ENCODE measurements around the gene ADCY2. TPM values are rescaled to one million over a fixed set of nuclear protein-coding genes. Genes with fewer than 3 reads are reported as not detected.

The ADCY2 gene
- total and polyA plus RNA-seq, 2 of the 13 experiments (the other 11 are each of a cell fraction or from before 2014, with no cell fraction given): not detected

DNA sequence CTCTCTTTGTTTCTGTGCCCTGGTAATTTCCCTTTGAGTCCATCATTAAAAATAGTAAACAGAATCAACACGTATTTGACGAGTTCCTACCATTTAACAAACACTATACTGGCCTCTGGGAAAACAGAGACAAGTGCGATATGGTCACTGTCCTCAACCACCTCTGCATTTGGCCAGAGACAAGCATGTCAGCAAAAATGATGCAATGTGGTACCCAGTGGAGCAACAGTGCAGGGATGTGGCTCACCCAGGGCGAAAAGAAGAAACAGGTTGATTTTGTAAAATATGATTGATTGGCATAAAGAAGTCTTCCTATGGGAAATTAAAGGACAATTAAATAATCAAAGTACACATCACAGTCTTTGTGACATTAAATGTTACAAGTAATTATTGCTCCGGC, 355.9 kb downstream of the ADCY2 start:
- CTCF ChIA-PET (ENCODE audit: low intra/inter-chr PET ratio, low total read pairs): no interaction called here
- TF ChIP-seq, protein P1, sequence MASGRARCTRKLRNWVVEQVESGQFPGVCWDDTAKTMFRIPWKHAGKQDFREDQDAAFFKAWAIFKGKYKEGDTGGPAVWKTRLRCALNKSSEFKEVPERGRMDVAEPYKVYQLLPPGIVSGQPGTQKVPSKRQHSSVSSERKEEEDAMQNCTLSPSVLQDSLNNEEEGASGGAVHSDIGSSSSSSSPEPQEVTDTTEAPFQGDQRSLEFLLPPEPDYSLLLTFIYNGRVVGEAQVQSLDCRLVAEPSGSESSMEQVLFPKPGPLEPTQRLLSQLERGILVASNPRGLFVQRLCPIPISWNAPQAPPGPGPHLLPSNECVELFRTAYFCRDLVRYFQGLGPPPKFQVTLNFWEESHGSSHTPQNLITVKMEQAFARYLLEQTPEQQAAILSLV (CRISPR knock-in tag; IDR thresholded peaks at IDR 0.05; ENCODE audit: borderline replicate concordance): no peak
- TF ChIP-seq FOXK1 (CRISPR knock-in tag; IDR thresholded peaks at IDR 0.05; ENCODE audit: borderline replicate concordance, low read depth) (no peak), HOXA3 (CRISPR knock-in tag; IDR thresholded peaks at IDR 0.05) (no peak), RARG (CRISPR knock-in tag; IDR thresholded peaks at IDR 0.05; ENCODE audit: low read depth) (no peak), ZBTB7B (CRISPR knock-in tag; IDR thresholded peaks at IDR 0.05) (no peak), RBFOX2 (IDR thresholded peaks at IDR 0.05; ENCODE audit: low read depth, low read length) (no peak)
- BruUV-seq (replicated peaks): no TSS peak

DNA sequence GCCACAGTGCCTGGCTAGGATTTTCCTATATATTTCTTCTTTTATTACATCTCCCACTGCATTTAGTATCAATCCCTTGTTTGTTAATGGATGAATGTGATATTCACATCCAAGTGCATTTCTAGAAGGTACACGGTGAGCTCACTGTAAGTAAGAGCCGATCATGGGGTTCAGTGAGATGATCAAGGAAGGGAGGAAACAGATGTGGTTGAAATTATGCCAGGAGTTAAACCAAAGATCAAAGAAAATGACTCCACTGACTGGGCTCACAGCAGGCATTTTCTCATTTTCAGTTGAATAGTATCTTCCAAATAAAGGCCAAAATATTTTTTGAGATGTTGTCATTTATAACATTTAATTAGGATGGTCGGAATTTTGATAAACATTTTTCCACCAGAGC, 357.2 kb downstream of the ADCY2 start:
- intact Hi-C loops (cut with micrococcal nuclease; ENCODE audit: unreplicated experiment) (no loop called here), in situ Hi-C loops (cut with HindIII; ENCODE audit: extremely low pct_ligation_motif_present, low pct_unique_long_range_greater_than_20kb) (loop anchor here (25.0 kb wide), 1 partner anchor 491 kb away; no protein-coding TSS in a partner anchor)
- Histone ChIP-seq H3K9me3 (ENCODE audit: low read length) (no peaks in the 10 kb centered on the region), H3K27me3 (ENCODE audit: control insufficient read depth in 1 of 2, insufficient read depth in 2 of 2, low read length in 2 of 2) (peaks cover 4 to 22% of the 10 kb centered on the region in 2 experiments; a peak in 3 of 5 replicates), H3K36me3 (replicated peaks in 1 of 2; ENCODE audit: control insufficient read depth in 1 of 2, insufficient read depth in 2 of 2, low read length in 2 of 2) (no peaks in the 10 kb centered on the region), H2AFZ (ENCODE audit: low read length) (no peak overlapping the region), H3K4me2 (ENCODE audit: low read depth, low read length) (no peak overlapping the region), H3K4me1 (ENCODE audit: insufficient read depth, low read length) (no peaks in the 10 kb centered on the region), H3K79me2 (ENCODE audit: insufficient read depth, low read length) (no peaks in the 10 kb centered on the region), H3K27ac (ENCODE audit: extremely low read length, insufficient read depth, low read length) (no peak overlapping the region), H3K9ac (ENCODE audit: insufficient read depth, low read depth, low read length) (no peak overlapping the region), H4K20me1 (ENCODE audit: insufficient read depth, low read length) (no peaks in the 10 kb centered on the region), H3K4me3 (replicated peaks in 1 of 3; ENCODE audit: insufficient read depth in 1 of 3, low read depth in 2 of 3, low read length in 3 of 3) (no peak overlapping the region)
- POLR2A ChIA-PET: no interaction called here
- no TSS peak for BruUV-seq (replicated peaks)
- ATAC-seq (no peak), DNase-seq (ENCODE audit: low spot score) (no peak), FAIRE-seq (no peak)
- 1% methylated on average over 3 of the region's 3 CpGs for WGBS (ENCODE audit: low lambda C conversion rate)
- CTCF ChIA-PET (ENCODE audit: low intra/inter-chr PET ratio, low total read pairs): no interaction called here
- TF ChIP-seq CHD4 (IDR thresholded peaks at IDR 0.05; ENCODE audit: borderline replicate concordance, low read length) (no peak), ZNF841 (CRISPR knock-in tag; IDR thresholded peaks at IDR 0.05; ENCODE audit: borderline replicate concordance) (no peak), CEBPB (IDR thresholded peaks at IDR 0.05; ENCODE audit: borderline replicate concordance, low read depth, low read length) (no peak), FOSL1 (CRISPR knock-in tag; IDR thresholded peaks at IDR 0.05; ENCODE audit: borderline replicate concordance) (no peak)

More for the DNA sequence above, 355.9 kb downstream of the ADCY2 start:
- no peak for DNase-seq (ENCODE audit: low spot score)
- H3K9me3 ChIP-seq (ENCODE audit: low read length): no peaks in the 10 kb centered on the region
- H3K27me3 ChIP-seq (ENCODE audit: control insufficient read depth in 1 of 2, insufficient read depth in 2 of 2, low read length in 2 of 2): peaks cover 0 to 29% of the 10 kb centered on the region in 2 experiments; a peak in 2 of 5 replicates
- no peak overlapping the region for H3K4me2 ChIP-seq (ENCODE audit: low read depth, low read length)
- in situ Hi-C loops (cut with HindIII; ENCODE audit: extremely low pct_ligation_motif_present, low pct_unique_long_range_greater_than_20kb): loop anchor here (25.0 kb wide), 1 partner anchor 490 kb away; no protein-coding TSS in a partner anchor
- no peak overlapping the region for H2AFZ ChIP-seq (ENCODE audit: low read length)
- H3K9ac ChIP-seq (ENCODE audit: insufficient read depth, low read depth, low read length): no peak overlapping the region
- H3K4me1 ChIP-seq (ENCODE audit: insufficient read depth, low read length): no peaks in the 10 kb centered on the region
- 19% methylated on average over 5 of the region's 5 CpGs for WGBS (ENCODE audit: low lambda C conversion rate)
- intact Hi-C loops (cut with micrococcal nuclease; ENCODE audit: unreplicated experiment): no loop called here
- H3K36me3 ChIP-seq (replicated peaks in 1 of 2; ENCODE audit: control insufficient read depth in 1 of 2, insufficient read depth in 2 of 2, low read length in 2 of 2): no peaks in the 10 kb centered on the region
- FAIRE-seq: no peak
- no peak overlapping the region for H3K4me3 ChIP-seq (replicated peaks in 1 of 3; ENCODE audit: insufficient read depth in 1 of 3, low read depth in 2 of 3, low read length in 3 of 3)
- H4K20me1 ChIP-seq (ENCODE audit: insufficient read depth, low read length): no peaks in the 10 kb centered on the region
- no peaks in the 10 kb centered on the region for H3K79me2 ChIP-seq (ENCODE audit: insufficient read depth, low read length)
- H3K27ac ChIP-seq (ENCODE audit: extremely low read length, insufficient read depth, low read length): no peak overlapping the region
- POLR2A ChIA-PET: no interaction called here
- no peak for ATAC-seq
